22Rv1 (cell line): ENCODE results near the gene GIPC3.

ENCODE experiments used
- H3K27ac ChIP-seq: fragments of 450-650 bp; 2 replicates; pipeline ENCODE4 v1.5.1; 2017
- CTCF ChIP-seq: fragments of 450-650 bp; IDR thresholded peaks from 2 replicates; pipeline ENCODE4 v1.5.1; 2017; ENCODE audit warnings: mild to moderate bottlenecking
- ZFX ChIP-seq: fragments of 450-650 bp; IDR thresholded peaks from 2 replicates; pipeline ENCODE4 v1.6.1; 2017; ENCODE audit warnings: antibody characterized with exemption, borderline replicate concordance

Gene GIPC3

DNA sequence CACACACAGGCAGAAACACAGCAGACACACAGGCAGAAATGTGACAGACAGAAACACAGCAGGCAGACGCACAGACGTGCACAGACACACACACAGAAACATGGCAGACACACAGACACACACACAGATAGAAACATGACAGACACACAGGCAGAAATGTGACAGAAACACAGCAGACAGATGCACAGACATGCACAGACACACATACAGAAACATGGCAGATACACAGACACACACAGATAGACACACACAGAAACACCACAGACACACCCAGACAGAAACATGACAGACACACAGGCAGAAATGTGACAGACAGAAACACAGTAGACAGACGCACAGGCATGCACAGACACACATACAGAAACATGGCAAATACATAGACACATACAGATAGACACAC lies 20.1 kb downstream of the GIPC3 start:
- H3K27ac ChIP-seq: peak overlapping the region; percentile 69
- TF ChIP-seq ZFX: no peak
- TF ChIP-seq CTCF: no peak

DNA sequence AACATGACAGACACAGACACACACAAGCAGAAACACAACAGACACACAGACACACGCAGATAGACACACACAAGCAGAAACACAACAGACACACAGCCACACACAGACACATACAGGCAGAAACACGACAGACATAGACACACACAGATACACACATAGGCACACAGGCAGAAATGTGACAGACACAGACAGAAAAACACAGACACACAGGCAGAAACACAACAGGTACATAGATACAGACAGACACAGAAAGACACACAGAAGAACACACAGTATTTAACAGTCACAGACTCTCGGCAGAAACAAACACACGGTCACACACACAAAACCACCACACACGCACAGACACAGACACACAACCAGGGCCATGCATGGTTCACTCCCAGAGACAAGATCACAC lies 20.5 kb downstream of the GIPC3 start:
- no peak for TF ChIP-seq ZFX
- TF ChIP-seq CTCF: no peak

DNA sequence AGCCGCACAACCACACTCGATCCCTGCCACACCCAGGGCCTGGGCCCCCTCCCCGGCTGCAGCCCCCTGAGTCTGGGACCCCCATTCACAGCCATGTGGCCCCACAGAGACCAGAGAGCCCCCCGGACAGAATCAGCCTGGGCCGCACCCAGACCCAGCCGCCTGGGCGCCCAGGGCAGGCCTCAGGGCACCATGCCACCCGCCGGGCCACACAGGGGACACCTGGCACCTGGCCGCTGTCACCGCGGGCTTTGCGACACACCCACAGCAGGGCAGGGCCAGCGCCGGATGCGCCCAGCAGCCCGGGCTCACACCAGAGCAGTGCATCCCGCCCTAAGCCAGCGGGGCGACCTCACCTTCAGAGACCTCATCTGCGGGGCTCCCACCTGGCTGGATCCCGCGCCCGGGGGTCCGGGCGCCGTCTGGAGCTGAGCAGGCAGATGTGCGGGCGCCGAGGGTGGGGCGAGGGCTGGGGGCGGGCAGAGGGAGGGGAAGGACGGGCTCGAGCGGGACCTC lies 21.0 kb downstream of the GIPC3 start:
- peak overlapping the region; percentile 69 for H3K27ac ChIP-seq
- TF ChIP-seq ZFX: no peak
- TF ChIP-seq CTCF: no peak

More for the DNA sequence above, 20.5 kb downstream of the GIPC3 start:
- peak overlapping the region; percentile 69 for H3K27ac ChIP-seq

GRCh38 chr19:3606690-3607289 lies 21.5 kb downstream of the GIPC3 start, which contains the start of gene TBXA2R:
Gene TBXA2R, minus strand, starts transcription at chr19:3606875. Its CDS starts 6,241 bp downstream, at chr19:3600634.
- peak within 1 kb of the TSS; percentile 69 for H3K27ac ChIP-seq
- no peak for TF ChIP-seq ZFX
- no peak for TF ChIP-seq CTCF

GRCh38 chr19:3607303-3608078 lies 22.2 kb downstream of the GIPC3 start:
- peak overlapping the region; percentile 69 for H3K27ac ChIP-seq
- TF ChIP-seq CTCF (no peak), ZFX (no peak)

DNA sequence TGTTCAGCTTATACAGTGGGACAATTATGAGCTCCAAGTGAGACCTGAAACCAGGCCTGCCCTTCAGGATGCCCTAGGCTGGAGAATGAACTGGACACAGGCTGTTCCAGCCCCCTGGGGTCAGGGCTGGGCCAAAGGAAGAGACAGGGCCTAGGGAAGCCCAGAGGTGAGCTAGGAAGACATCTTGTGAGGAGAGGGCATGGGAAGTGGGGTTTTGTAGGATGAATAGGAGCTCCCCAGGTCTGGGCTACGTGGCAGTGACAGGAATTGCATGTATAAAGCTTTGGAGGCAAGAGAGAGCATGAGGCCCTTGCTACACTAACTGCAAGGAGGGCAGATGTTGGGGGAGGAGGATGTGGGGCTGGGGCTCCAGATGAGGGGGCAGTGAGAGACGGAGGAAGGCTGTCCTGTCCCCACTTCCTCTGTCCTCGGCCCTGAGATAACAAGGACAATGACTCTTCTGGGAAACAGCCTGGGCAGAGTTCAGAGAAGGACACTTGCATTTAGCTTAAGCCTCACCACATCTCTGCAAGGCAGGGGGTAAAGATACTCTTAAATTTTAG lies 22.9 kb downstream of the GIPC3 start:
- H3K27ac ChIP-seq: peak overlapping the region; percentile 69
- TF ChIP-seq CTCF (no peak), ZFX (no peak)
